ENCODE measurements around the gene HSD17B12.
A peak's percentile ranks its signal among the peaks of the same experiment; 100 is the strongest.

HSD17B12 gene

GRCh38 chr11:43688394-43688793 is 7.9 kb downstream of the HSD17B12 start:
- DNase-seq (ENCODE audit: low read depth), result no peak

- DNase-seq (ENCODE audit: low read depth), result no peak
Measured at GRCh38 chr11:43689167-43689566, 8.6 kb downstream of the HSD17B12 start.

GRCh38 chr11:43690929-43691725 is 10.6 kb downstream of the HSD17B12 start:
- no peak for DNase-seq (ENCODE audit: low read depth)

- no peak for DNase-seq (ENCODE audit: low read depth)
Measured at GRCh38 chr11:43691806-43692205, 11.3 kb downstream of the HSD17B12 start.

GRCh38 chr11:43693069-43693468 is 12.5 kb downstream of the HSD17B12 start:
- no peak for DNase-seq (ENCODE audit: low read depth)

- no peak for DNase-seq (ENCODE audit: low read depth)
Measured at GRCh38 chr11:43693731-43694130, 13.2 kb downstream of the HSD17B12 start.

GRCh38 chr11:43694477-43694876 is 13.9 kb downstream of the HSD17B12 start:
- DNase-seq (ENCODE audit: low read depth), result no peak

GRCh38 chr11:43697679-43698078 is 17.1 kb downstream of the HSD17B12 start:
- DNase-seq (ENCODE audit: low read depth), result peak; percentile 27

- no peak for DNase-seq (ENCODE audit: low read depth)
Measured at GRCh38 chr11:43699870-43700269, 19.3 kb downstream of the HSD17B12 start.

- DNase-seq (ENCODE audit: low read depth), result no peak
Measured at GRCh38 chr11:43706631-43707030, 26.1 kb downstream of the HSD17B12 start.

- no peak for DNase-seq (ENCODE audit: low read depth)
Measured at GRCh38 chr11:43708776-43709175, 28.2 kb downstream of the HSD17B12 start.

- DNase-seq (ENCODE audit: low read depth), result no peak
Measured at GRCh38 chr11:43709689-43710088, 29.2 kb downstream of the HSD17B12 start.

GRCh38 chr11:43712676-43713075 is 32.1 kb downstream of the HSD17B12 start:
- peak; percentile 36 for DNase-seq (ENCODE audit: low read depth)

- no peak for DNase-seq (ENCODE audit: low read depth)
Measured at GRCh38 chr11:43718373-43718772, 37.8 kb downstream of the HSD17B12 start.

- no peak for DNase-seq (ENCODE audit: low read depth)
Measured at GRCh38 chr11:43723617-43724016, 43.1 kb downstream of the HSD17B12 start.

- no peak for DNase-seq (ENCODE audit: low read depth)
Measured at GRCh38 chr11:43732225-43732624, 51.7 kb downstream of the HSD17B12 start.

GRCh38 chr11:43734256-43734655 is 53.7 kb downstream of the HSD17B12 start:
- no peak for DNase-seq (ENCODE audit: low read depth)

GRCh38 chr11:43735115-43735514 is 54.6 kb downstream of the HSD17B12 start:
- no peak for DNase-seq (ENCODE audit: low read depth)

- peak; percentile 78 for DNase-seq (ENCODE audit: low read depth)
Measured at GRCh38 chr11:43735961-43736360, 55.4 kb downstream of the HSD17B12 start.

- peak; percentile 76 for DNase-seq (ENCODE audit: low read depth)
Measured at GRCh38 chr11:43736502-43737200, 56.1 kb downstream of the HSD17B12 start.

- no peak for DNase-seq (ENCODE audit: low read depth)
Measured at GRCh38 chr11:43737201-43737590, 56.7 kb downstream of the HSD17B12 start.

- peak; percentile 91 for DNase-seq (ENCODE audit: low read depth)
Measured at GRCh38 chr11:43738600-43739409, 58.3 kb downstream of the HSD17B12 start.

- DNase-seq (ENCODE audit: low read depth), result no peak
Measured at GRCh38 chr11:43746670-43747069, 66.1 kb downstream of the HSD17B12 start.

Measured in EH (cell line).